Right lobe of liver (tissue), 4 donors: ENCODE results near the gene LNX1.
A peak's percentile ranks its signal among the peaks of the same experiment; 100 is the strongest.

ENCODE experiments used
- POLR2A ChIP-seq: fragments of 450-650 bp; IDR thresholded peaks from one replicate; pipeline ENCODE4 v1.6.1; 2017; ENCODE audit warnings: antibody characterized with exemption, mild to moderate bottlenecking
- TF ChIP-seq, protein P1 (sequence below), 4 donors: fragments of 200-600 bp in 3 of 4; fragments of 450-650 bp in 1 of 4; IDR thresholded peaks; one replicate each; pipeline versions ENCODE4 v1.5.1 to v1.8.0; 2016 to 2022; ENCODE audit warnings: antibody characterized with exemption in 4 of 4, mild to moderate bottlenecking in 2 of 4
- donor health status: DM: no; HTN: no; CAD: no.
- donor health status: DM: no; HTN: no; CAD: no.
- donor health status: DM: no; HTN: yes; CAD: no.

DNA sequence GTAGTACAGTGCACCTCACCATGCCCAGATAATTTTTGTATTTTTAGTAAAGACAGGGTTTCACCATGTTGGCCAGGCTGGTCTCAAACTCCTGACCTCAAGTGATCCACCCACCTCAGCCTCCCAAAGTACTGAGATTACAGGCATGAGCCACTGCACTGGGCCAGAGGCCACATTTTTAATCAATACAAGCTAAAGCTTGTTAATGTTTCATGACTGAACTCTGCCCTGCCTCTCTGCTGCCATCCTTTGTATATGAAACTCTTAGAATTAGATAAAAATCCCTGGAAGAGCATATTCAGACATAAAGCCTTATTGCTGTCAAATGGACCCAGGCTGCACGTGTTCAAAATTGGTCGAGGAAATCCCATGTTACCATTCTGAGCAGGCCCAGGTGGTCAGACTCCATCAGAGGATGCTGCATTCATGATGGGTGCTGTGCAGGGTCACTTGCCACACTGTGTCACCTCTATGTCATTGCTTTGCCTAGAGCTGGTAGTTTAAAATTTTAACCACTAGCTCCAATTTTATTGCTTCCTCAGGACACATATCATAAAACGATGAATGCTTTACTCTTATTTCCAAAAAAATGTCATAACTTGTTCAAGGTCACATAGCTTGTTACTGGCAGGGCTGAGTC, 45.2 kb downstream of the LNX1 start:
- TF ChIP-seq, protein P1, sequence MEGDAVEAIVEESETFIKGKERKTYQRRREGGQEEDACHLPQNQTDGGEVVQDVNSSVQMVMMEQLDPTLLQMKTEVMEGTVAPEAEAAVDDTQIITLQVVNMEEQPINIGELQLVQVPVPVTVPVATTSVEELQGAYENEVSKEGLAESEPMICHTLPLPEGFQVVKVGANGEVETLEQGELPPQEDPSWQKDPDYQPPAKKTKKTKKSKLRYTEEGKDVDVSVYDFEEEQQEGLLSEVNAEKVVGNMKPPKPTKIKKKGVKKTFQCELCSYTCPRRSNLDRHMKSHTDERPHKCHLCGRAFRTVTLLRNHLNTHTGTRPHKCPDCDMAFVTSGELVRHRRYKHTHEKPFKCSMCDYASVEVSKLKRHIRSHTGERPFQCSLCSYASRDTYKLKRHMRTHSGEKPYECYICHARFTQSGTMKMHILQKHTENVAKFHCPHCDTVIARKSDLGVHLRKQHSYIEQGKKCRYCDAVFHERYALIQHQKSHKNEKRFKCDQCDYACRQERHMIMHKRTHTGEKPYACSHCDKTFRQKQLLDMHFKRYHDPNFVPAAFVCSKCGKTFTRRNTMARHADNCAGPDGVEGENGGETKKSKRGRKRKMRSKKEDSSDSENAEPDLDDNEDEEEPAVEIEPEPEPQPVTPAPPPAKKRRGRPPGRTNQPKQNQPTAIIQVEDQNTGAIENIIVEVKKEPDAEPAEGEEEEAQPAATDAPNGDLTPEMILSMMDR (IDR thresholded peaks at IDR 0.05): peak in 1 of 4 donors; percentile 12
- TF ChIP-seq POLR2A: no peak
